ENCODE data around the gene ERMP1.

Gene ERMP1

GRCh38 chr9:5840788-5841187 is 7.9 kb upstream of the ERMP1 start:
- no peak overlapping the region for H3K4me3 ChIP-seq (ENCODE audit: control insufficient read depth, low read depth, low read length)
- DNase-seq (ENCODE audit: low read depth): no peak
- no peak for TF ChIP-seq CTCF (conservative IDR thresholded peaks at IDR 0.05; ENCODE audit: control insufficient read depth, insufficient read depth, low read depth, low read length)

- TF ChIP-seq CTCF (conservative IDR thresholded peaks at IDR 0.05; ENCODE audit: control insufficient read depth, insufficient read depth, low read depth, low read length): no peak
- no peak for DNase-seq (ENCODE audit: low read depth)
- no peak overlapping the region for H3K4me3 ChIP-seq (ENCODE audit: control insufficient read depth, low read depth, low read length)
Observed at GRCh38 chr9:5839572-5839902, 6.6 kb upstream of the ERMP1 start.

GRCh38 chr9:5838884-5839571 is 6.1 kb upstream of the ERMP1 start:
- DNase-seq (ENCODE audit: low read depth): peak; percentile 58
- H3K4me3 ChIP-seq (ENCODE audit: control insufficient read depth, low read depth, low read length): no peak overlapping the region
- no peak for TF ChIP-seq CTCF (conservative IDR thresholded peaks at IDR 0.05; ENCODE audit: control insufficient read depth, insufficient read depth, low read depth, low read length)

- no peak for DNase-seq (ENCODE audit: low read depth)
- no peak overlapping the region for H3K4me3 ChIP-seq (ENCODE audit: control insufficient read depth, low read depth, low read length)
- no peak for TF ChIP-seq CTCF (conservative IDR thresholded peaks at IDR 0.05; ENCODE audit: control insufficient read depth, insufficient read depth, low read depth, low read length)
Observed at GRCh38 chr9:5835808-5836207, 2.9 kb upstream of the ERMP1 start.

- no peak for TF ChIP-seq CTCF (conservative IDR thresholded peaks at IDR 0.05; ENCODE audit: control insufficient read depth, insufficient read depth, low read depth, low read length)
- DNase-seq (ENCODE audit: low read depth): no peak
Observed at GRCh38 chr9:5834214-5834613, 1.3 kb upstream of the ERMP1 start.

GRCh38 chr9:5832071-5832537 is 813 bp downstream of the ERMP1 start:
- no peak for DNase-seq (ENCODE audit: low read depth)
- peak overlapping the region; percentile 70 for H3K4me3 ChIP-seq (ENCODE audit: control insufficient read depth, low read depth, low read length)
- no peak for TF ChIP-seq CTCF (conservative IDR thresholded peaks at IDR 0.05; ENCODE audit: control insufficient read depth, insufficient read depth, low read depth, low read length)

More at GRCh38 chr9:5834214-5834613, 1.3 kb upstream of the ERMP1 start:
- H3K4me3 ChIP-seq (ENCODE audit: control insufficient read depth, low read depth, low read length): no peak overlapping the region
